Activated gamma-delta T cell treated with anti-CD3 and anti-CD28 coated beads, Interleukin-2, amount 50 U/mL, for 16 hours (primary cell): ENCODE results near the gene ARHGEF33.

Experiments
- DNase-seq: peaks from one replicate; pipeline ENCODE4 v3.0.0-alpha.2; 2020; ENCODE audit warnings: low read depth

Gene ARHGEF33

GRCh38 chr2:38960609-38961320 is 71.1 kb downstream of the ARHGEF33 start:
- DNase-seq: no peak

GRCh38 chr2:38966006-38966405 is 76.3 kb downstream of the ARHGEF33 start:
- DNase-seq: no peak

GRCh38 chr2:38966678-38967077 is 77.0 kb downstream of the ARHGEF33 start:
- no peak for DNase-seq

GRCh38 chr2:38968021-38968420 is 78.3 kb downstream of the ARHGEF33 start:
- no peak for DNase-seq

- DNase-seq: no peak
Measured at GRCh38 chr2:38971377-38971776, 81.7 kb downstream of the ARHGEF33 start.

GRCh38 chr2:38973266-38973665 is 83.6 kb downstream of the ARHGEF33 start:
- no peak for DNase-seq

- DNase-seq: no peak
Measured at GRCh38 chr2:38975042-38975441, 85.4 kb downstream of the ARHGEF33 start.

GRCh38 chr2:38977047-38977446 is 87.4 kb downstream of the ARHGEF33 start:
- DNase-seq: no peak

- DNase-seq: no peak
Measured at GRCh38 chr2:38978296-38978903, 88.7 kb downstream of the ARHGEF33 start.

- no peak for DNase-seq
Measured at GRCh38 chr2:38978908-38979307, 89.2 kb downstream of the ARHGEF33 start.

- DNase-seq: no peak
Measured at GRCh38 chr2:38981003-38981669, 91.5 kb downstream of the ARHGEF33 start.

GRCh38 chr2:38981670-38982357 is 92.1 kb downstream of the ARHGEF33 start:
- no peak for DNase-seq

GRCh38 chr2:38982498-38982897 is 92.8 kb downstream of the ARHGEF33 start:
- DNase-seq: no peak

- DNase-seq: no peak
Measured at GRCh38 chr2:38988716-38989115, 99.0 kb downstream of the ARHGEF33 start.

GRCh38 chr2:38991899-38992298 is 102.2 kb downstream of the ARHGEF33 start:
- no peak for DNase-seq

GRCh38 chr2:38997781-38998180 is 108.1 kb downstream of the ARHGEF33 start:
- no peak for DNase-seq

- no peak for DNase-seq
Measured at GRCh38 chr2:39000552-39000951, 110.9 kb downstream of the ARHGEF33 start.

GRCh38 chr2:39007875-39008504 is 118.3 kb downstream of the ARHGEF33 start:
- DNase-seq: no peak

- DNase-seq: no peak
Measured at GRCh38 chr2:39008665-39009064, 119.0 kb downstream of the ARHGEF33 start.

- DNase-seq: no peak
Measured at GRCh38 chr2:39013871-39014270, 124.2 kb downstream of the ARHGEF33 start.

- DNase-seq: no peak
Measured at GRCh38 chr2:39015424-39015823, 125.7 kb downstream of the ARHGEF33 start.

- DNase-seq: no peak
Measured at GRCh38 chr2:39017334-39017733, 127.7 kb downstream of the ARHGEF33 start.
